OCI-LY3 (cell line): ENCODE measurements around the gene FAM89B.

Experiments
- CTCF ChIP-seq: fragments of 200-600, 300-600 bp; sonication (generic); IDR thresholded peaks from 2 replicates; pipeline ENCODE4 v1.5.1; 2014; ENCODE audit warnings: antibody characterized with exemption, low read length, low read depth
- EZH2phosphoT487 ChIP-seq: fragments of 200-600 bp; shearing (Covaris generic); IDR thresholded peaks from 2 replicates; pipeline ENCODE4 v1.6.1; 2018; ENCODE audit warnings: antibody characterized with exemption, mixed run types, low read depth

GRCh38 chr11:65537296-65537597 lies 35.1 kb upstream of the FAM89B start:
- TF ChIP-seq CTCF (no peak), EZH2phosphoT487 (no peak)
